MV-4-11 (cell line): ENCODE measurements around the gene FBXO11.
"Not testable (repeated sequence)": the region's sequence is repeated elsewhere in the genome, so short reads cannot be mapped to it uniquely, and the experiment has no call there.

Source experiments
- DNase-seq: peaks from one replicate; lab custom pipeline; 2025; lab: John Stamatoyannopoulos, UW

Gene FBXO11

GRCh38 chr2:47906157-47907038 is at the start of gene FBXO11:
Gene FBXO11, minus strand, starts transcription at chr2:47906498. Its CDS starts 778 bp downstream, at chr2:47905720.
- DNase-seq, result peak; percentile 98

- DNase-seq, result no peak
Observed at GRCh38 chr2:47950340-47951301, 44.3 kb upstream of the FBXO11 start.

GRCh38 chr2:47946593-47946992 is 40.3 kb upstream of the FBXO11 start:
- no peak for DNase-seq

GRCh38 chr2:47945046-47945781 is 38.9 kb upstream of the FBXO11 start:
- DNase-seq, result no peak

- DNase-seq, result no peak
Observed at GRCh38 chr2:47941936-47942335, 35.6 kb upstream of the FBXO11 start.

- DNase-seq, result no peak
Observed at GRCh38 chr2:47937677-47938076, 31.4 kb upstream of the FBXO11 start.

GRCh38 chr2:47935071-47935470 is 28.8 kb upstream of the FBXO11 start:
- DNase-seq, result peak; percentile 70

GRCh38 chr2:47918043-47918442 is 11.7 kb upstream of the FBXO11 start:
- no peak for DNase-seq

GRCh38 chr2:47917276-47917961 is 11.1 kb upstream of the FBXO11 start:
- DNase-seq, result peak; percentile 60

- DNase-seq, result no peak
Observed at GRCh38 chr2:47916412-47916811, 10.1 kb upstream of the FBXO11 start.

GRCh38 chr2:47910662-47911061 is 4.4 kb upstream of the FBXO11 start:
- not testable (repeated sequence) for DNase-seq

GRCh38 chr2:47908682-47909081 is 2.4 kb upstream of the FBXO11 start:
- DNase-seq, result no peak

GRCh38 chr2:47907039-47907781 is 912 bp upstream of the FBXO11 start:
- DNase-seq, result no peak

- no peak for DNase-seq
Observed at GRCh38 chr2:47905386-47906156, 727 bp downstream of the FBXO11 start.

- no peak for DNase-seq
Observed at GRCh38 chr2:47903781-47904490, 2.4 kb downstream of the FBXO11 start.

- DNase-seq, result not testable (repeated sequence)
Observed at GRCh38 chr2:47901892-47902291, 4.4 kb downstream of the FBXO11 start.

- DNase-seq, result no peak
Observed at GRCh38 chr2:47900857-47901256, 5.4 kb downstream of the FBXO11 start.

- peak; percentile 24 for DNase-seq
Observed at GRCh38 chr2:47899915-47900816, 6.1 kb downstream of the FBXO11 start.
